GM10266 (cell line): ENCODE results near the gene PRKCE.

Source experiments
- DNase-seq: peaks from one replicate; pipeline ENCODE4 v3.0.0; 2012; ENCODE audit errors: extremely low spot score
- CTCF ChIP-seq: IDR thresholded peaks from 2 replicates; pipeline ENCODE4 v1.5.1; 2012; ENCODE audit warnings: mild to moderate bottlenecking, low read depth; ENCODE audit not compliant: control insufficient read depth, insufficient read depth; ENCODE audit errors: missing control alignments

Gene PRKCE

GRCh38 chr2:45732436-45732835 lies 81.0 kb downstream of the PRKCE start:
- DNase-seq: no peak
- no peak for TF ChIP-seq CTCF

DNA sequence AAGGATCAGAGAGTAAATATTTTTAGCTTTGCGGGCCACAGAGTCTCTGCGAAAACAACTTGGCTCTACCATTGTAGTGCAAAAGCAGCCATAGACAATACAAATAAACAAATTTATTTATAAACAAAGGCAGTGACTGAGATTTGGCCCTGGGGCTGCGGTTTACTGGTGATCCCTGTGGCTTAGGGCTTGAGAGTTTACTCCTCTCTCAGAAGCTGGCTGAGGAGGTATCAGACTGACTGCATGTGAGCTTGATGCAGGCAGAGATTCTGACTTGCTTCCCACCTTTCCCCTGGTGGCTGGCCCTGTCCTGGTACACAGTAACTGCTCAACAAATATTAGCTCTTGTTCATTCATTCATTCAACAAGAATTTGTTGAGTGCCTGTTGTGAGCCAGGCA lies 81.5 kb downstream of the PRKCE start:
- DNase-seq: no peak
- no peak for TF ChIP-seq CTCF

DNA sequence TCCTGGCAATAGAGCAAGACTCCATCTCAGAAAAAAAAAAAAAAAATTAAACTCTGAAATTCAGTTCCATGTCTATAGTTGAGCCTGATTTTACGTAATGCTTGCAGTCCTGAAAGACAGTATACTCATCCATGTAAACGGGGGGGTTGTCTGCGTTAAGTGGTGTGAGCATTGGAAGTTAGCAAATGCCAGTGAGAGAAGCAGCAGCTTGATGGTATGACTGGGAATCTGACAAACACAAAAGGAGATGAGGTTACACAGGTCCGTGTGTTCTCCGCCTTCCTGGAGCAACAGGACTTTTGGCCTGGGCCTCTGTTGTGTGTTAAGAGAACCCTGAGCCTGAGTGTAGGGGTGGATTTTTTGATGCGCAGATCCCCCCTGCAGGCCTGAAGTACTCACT lies 82.9 kb downstream of the PRKCE start:
- DNase-seq: no peak
- no peak for TF ChIP-seq CTCF

DNA sequence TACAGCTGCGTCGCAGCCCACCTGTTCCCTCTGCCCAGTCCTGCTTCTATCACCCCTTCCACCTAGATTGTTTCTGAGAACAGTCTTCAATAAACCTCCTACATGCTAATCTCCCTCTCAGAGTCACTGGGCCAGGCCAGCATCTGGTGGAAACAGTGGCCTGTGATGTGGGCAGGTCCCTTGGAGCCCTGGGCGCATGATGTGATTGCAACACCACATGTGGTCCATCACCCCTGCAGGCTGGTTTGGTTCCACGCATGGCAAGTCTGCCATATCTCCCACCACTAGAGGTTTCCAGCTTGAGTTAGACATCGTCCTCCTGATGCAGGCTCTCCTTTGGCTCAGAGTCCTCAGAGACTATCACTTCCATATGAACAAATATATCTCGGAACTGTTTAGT lies 83.5 kb downstream of the PRKCE start:
- no peak for TF ChIP-seq CTCF
- DNase-seq: no peak

DNA sequence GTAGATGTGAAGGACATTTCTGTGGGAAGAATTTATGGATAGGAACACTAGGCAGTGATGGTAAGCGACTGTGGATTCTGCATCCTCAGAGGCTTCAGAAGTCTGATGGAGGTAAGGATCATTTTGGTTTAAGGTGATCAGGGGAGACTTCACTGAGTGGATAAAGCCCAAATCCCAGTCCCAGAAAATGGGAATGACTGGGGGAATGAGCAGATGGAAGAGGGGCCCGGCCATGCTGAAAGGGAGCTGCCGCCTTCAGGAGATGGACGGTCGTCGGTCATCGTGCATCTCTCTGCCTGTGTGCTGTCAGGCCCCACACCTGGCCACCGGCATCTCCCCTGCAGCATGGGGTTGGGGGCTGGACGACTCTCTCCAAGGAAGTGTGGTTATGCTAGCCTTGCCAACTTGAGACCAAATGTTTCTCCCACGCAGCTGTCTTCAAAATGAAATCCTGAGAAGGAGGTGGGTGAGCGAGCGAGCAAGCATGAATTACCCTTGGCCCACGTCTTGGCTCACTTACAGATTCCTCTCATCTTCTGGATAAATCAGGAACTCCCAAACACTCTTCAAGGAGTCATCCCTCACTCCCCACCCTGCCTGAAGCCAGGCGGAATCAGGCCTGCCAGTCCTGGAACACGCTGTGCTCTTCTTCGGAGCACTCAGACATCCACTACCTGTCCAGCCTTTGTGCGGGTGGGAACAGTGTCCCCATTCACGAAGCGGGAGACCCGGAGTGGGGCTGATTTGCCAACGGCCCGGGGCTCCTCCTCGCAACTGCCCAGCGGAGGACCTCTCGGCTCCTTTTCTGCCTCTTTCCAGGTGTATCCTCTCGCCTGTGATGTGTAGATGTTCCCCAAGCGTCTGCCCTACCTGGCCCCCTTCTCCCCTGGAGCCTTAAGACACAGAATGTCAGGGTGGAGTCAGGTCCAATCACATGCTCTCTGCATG lies 85.6 kb downstream of the PRKCE start:
- no peak for DNase-seq
- TF ChIP-seq CTCF: no peak

DNA sequence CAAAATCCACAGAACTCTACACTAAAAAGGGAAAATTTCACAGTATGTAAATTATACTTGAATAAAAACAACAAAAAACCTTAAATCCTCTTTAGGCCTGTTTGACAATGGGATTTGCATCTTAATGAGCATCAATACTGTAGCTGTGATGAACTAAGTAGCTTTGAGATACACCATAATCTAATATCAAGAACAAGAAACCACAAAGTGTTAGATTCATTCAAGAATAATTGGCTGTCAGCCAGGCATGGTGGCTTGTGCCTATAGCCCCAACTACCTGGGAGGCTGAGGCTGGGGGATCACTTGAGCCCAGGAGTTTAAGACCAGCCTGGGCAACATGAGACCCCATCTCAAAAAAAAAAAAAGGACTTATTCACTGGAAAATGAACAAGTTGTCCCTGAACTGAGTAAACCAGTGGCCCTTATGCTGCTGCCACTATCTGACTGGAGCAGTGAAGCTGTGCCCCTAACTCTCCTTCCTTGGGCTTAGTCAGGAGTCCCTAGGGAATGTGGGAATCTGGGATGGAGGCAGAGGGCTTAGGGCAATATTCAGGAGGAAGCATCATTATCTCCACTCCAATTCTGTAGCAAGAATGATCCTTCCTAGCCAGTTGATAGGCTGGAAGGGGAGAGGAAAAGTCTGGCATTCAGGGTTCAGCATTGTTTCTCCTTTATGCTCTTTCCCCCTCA lies 88.5 kb downstream of the PRKCE start:
- no peak for TF ChIP-seq CTCF

More for the DNA sequence above, 88.5 kb downstream of the PRKCE start:
- no peak for DNase-seq
